ENCODE data around the gene COL18A1.

DNA sequence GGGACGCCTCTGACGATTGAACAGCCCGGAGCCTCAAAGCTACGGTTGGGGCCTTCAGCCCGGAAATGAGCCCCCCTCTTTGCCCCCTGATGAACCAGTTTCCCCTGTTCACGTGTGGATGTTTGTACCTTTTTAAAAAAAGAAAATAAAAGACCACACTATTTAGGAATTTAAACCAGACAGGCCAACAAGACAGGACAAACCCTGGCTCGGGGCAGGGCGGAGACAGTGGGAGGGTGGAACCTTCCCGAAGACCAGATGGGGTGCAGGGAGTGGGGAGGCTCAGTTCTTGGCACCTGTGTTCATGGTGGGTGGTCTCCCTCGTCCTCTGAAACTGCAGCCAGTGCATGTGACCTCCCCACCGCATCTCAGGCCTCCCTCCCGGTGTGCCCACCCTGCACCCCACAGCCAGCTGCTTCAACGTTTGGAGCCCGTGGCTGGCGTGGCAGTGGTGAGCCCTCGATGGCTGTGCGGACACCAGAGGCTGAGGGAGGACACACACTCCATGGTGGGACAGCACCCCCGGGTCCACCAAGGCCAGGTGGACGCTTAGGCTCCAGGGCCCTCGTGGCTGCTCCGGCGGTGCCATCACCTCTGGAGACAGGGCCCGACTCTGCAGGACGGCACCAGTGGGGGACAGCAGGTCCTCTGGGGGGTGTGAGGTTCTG lies 45.6 kb downstream of the COL18A1 start:
- TF ChIP-seq ZNF565 (CRISPR knock-in tag; conservative IDR thresholded peaks at IDR 0.05; ENCODE audit: low read depth) (no peak), TOX (CRISPR knock-in tag; IDR thresholded peaks at IDR 0.05; ENCODE audit: borderline replicate concordance) (no peak), ZFP30 (CRISPR knock-in tag; IDR thresholded peaks at IDR 0.05) (no peak), GLIS3 (CRISPR knock-in tag; IDR thresholded peaks at IDR 0.05) (no peak)
- TF ChIP-seq, protein P1, sequence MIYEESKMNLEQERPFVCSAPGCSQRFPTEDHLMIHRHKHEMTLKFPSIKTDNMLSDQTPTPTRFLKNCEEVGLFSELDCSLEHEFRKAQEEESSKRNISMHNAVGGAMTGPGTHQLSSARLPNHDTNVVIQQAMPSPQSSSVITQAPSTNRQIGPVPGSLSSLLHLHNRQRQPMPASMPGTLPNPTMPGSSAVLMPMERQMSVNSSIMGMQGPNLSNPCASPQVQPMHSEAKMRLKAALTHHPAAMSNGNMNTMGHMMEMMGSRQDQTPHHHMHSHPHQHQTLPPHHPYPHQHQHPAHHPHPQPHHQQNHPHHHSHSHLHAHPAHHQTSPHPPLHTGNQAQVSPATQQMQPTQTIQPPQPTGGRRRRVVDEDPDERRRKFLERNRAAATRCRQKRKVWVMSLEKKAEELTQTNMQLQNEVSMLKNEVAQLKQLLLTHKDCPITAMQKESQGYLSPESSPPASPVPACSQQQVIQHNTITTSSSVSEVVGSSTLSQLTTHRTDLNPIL (CRISPR knock-in tag; IDR thresholded peaks at IDR 0.05; ENCODE audit: low read depth): no peak
